ENCODE measurements around the gene TRPV3. TPM values are rescaled to one million over a fixed set of nuclear protein-coding genes. Genes with fewer than 3 reads are reported as not detected.

The TRPV3 gene
- total and polyA plus RNA-seq, 2 donors (not counting 3 experiments of a cell fraction or from before 2014, with no cell fraction given) = 0.01 TPM; not detected in 1

- no peaks in the 10 kb centered on the region for H3K79me2 ChIP-seq (ENCODE audit: control insufficient read depth, insufficient read depth, low read length)
- no peak overlapping the region for H2AFZ ChIP-seq (ENCODE audit: low read depth, low read length)
- H4K20me1 ChIP-seq (replicated peaks; ENCODE audit: control insufficient read depth, extremely low read depth, insufficient read depth, low read length) = no peaks in the 10 kb centered on the region
- H3K4me1 ChIP-seq (ENCODE audit: control insufficient read depth, extremely low read depth, insufficient read depth, low read length) = no peaks in the 10 kb centered on the region
- H3K9me3 ChIP-seq (replicated peaks; ENCODE audit: control insufficient read depth, insufficient read depth, low read length) = no peaks in the 10 kb centered on the region
- CTCF ChIA-PET = no interaction called here
- no peaks in the 10 kb centered on the region for H3K9me1 ChIP-seq (replicated peaks; ENCODE audit: control insufficient read depth, extremely low read depth, insufficient read depth, low read length)
- no TSS peak for BruUV-seq (replicated peaks)
- TF ChIP-seq MYC (IDR thresholded peaks at IDR 0.05; ENCODE audit: low read depth, low read length) (no peak), EZH2 (IDR thresholded peaks at IDR 0.05; ENCODE audit: borderline replicate concordance, low read depth, low read length, severe bottlenecking) (no peak), POLR2A (IDR thresholded peaks at IDR 0.05; ENCODE audit: low read depth, low read length) (no peak), JUN (IDR thresholded peaks at IDR 0.05; ENCODE audit: borderline replicate concordance, insufficient read depth, insufficient read length, low read depth) (no peak), FOS (IDR thresholded peaks at IDR 0.05; ENCODE audit: borderline replicate concordance, insufficient read depth, low read length) (no peak), POLR2AphosphoS5 (IDR thresholded peaks at IDR 0.05; ENCODE audit: insufficient read depth, low read depth, low read length) (no peak), CTCF (IDR thresholded peaks at IDR 0.05; ENCODE audit: extremely low read depth in 1 of 2, insufficient read depth in 1 of 2, low read depth in 1 of 2, low read length in 2 of 2) (no peak), GATA2 (IDR thresholded peaks at IDR 0.05; ENCODE audit: insufficient read depth, insufficient read length, low read depth, low read length) (no peak)
- TF ChIP-seq, protein P1, sequence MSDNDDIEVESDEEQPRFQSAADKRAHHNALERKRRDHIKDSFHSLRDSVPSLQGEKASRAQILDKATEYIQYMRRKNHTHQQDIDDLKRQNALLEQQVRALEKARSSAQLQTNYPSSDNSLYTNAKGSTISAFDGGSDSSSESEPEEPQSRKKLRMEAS (IDR thresholded peaks at IDR 0.05; ENCODE audit: insufficient read depth, insufficient read length) = no peak
- H3K36me3 ChIP-seq (ENCODE audit: control insufficient read depth in 2 of 2, extremely low read depth in 1 of 2, insufficient read depth in 2 of 2, low read length in 2 of 2) = no peaks in the 10 kb centered on the region
- dilution Hi-C loops (cut with MboI; ENCODE audit: extremely low pct_ligation_motif_present, low sequenced_read_pairs) = no loop called here
- H3K9ac ChIP-seq (replicated peaks; ENCODE audit: extremely low read depth, insufficient read depth, low read length) = no peak overlapping the region
- intact Hi-C loops (cut with micrococcal nuclease) = no loop called here
- no peak overlapping the region for H3K27ac ChIP-seq (ENCODE audit: insufficient read depth, low read depth, low read length)
- POLR2A ChIA-PET = no interaction called here
- no peak overlapping the region for H3K4me3 ChIP-seq (replicated peaks in 1 of 3; ENCODE audit: insufficient read depth in 1 of 3, low read depth in 1 of 3, low read length in 3 of 3)
- H3K27me3 ChIP-seq (ENCODE audit: control insufficient read depth in 2 of 2, insufficient read depth in 2 of 2, low read length in 2 of 2) = no peaks in the 10 kb centered on the region
- DNase-seq (ENCODE audit: low read depth, low spot score) (no peak), FAIRE-seq (no peak)
- H3K4me2 ChIP-seq (ENCODE audit: insufficient read depth, low read length) = no peak overlapping the region
Measured at GRCh38 chr17:3472137-3472536, 85.5 kb downstream of the TRPV3 start.

All from endothelial cell of umbilical vein (primary cell).